Right forelimb (tissue), 1 donor: Measurements from ENCODE around the gene ZW10.
"Not testable (repeated sequence)": the region's sequence is repeated elsewhere in the genome, so short reads cannot be mapped to it uniquely, and the experiment has no call there.

ENCODE experiments used
- DNase-seq: peaks from one replicate; pipeline ENCODE4 v3.0.0-alpha.2; 2018

Gene ZW10

GRCh38 chr11:113773416-113774173 lies at the start of gene ZW10:
ZW10 (minus strand) TSS chr11:113773692; CDS start chr11:113773666, 26 bp downstream.
- peak; percentile 98 for DNase-seq

DNA sequence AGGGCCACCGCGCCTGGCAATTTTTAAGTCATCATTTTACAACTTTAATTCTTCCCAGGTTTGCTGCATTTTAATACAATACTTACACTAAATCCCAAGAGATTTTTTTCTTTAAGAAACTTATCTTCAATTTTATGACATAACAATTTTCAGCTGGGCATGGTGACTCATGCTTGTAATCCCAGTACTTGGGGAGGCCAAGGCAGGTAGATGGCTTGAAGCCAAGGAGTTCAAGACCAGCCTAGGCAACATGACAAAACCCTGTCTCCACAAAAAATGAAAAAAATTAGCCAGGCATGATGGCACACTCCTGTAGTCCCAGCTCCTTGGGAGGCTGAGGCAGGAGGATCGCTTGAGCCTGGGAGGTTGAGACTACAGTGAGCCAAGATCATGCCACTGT lies 44.9 kb upstream of the ZW10 start:
- DNase-seq, result no peak

DNA sequence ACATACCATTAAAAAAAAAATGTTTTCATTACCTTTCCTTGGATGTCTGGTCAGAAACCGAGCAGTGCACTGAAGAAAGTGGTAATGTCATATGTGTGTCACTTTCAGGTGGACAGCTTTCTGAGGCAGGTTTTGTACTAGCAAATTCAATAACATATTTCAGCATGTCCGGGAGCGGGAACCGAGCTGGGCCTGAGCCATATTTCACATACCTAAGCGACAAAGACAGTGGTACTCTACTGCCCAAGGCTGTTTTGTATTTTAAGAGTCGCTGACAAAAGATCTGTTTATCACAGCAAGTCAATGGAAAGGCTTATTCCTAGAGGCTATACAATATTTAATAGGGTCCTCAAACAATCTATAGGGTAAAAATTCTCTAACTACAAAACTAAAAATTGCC lies 44.1 kb upstream of the ZW10 start:
- no peak for DNase-seq

DNA sequence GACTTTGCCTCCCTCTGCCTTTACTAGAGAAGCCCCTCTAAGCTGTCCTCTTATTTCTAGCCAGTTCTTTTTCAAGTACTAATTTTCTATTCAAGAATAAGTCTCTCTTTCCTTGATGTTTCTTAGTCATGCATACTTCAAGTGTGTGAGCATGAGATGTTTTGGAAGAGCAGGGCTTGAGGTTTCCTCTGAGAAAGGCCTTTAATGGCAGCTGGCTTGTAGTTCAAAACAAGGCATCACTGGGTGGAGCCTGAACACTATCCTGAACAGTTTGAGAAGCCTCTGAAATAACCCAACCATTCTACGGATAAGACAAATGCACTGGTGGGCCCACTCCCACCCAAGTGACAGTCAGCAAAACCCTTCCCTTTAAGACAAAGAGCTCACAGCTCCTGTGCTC lies 43.7 kb upstream of the ZW10 start:
- DNase-seq, result no peak

- no peak for DNase-seq
Observed at GRCh38 chr11:113814181-113814580, 40.7 kb upstream of the ZW10 start.

DNA sequence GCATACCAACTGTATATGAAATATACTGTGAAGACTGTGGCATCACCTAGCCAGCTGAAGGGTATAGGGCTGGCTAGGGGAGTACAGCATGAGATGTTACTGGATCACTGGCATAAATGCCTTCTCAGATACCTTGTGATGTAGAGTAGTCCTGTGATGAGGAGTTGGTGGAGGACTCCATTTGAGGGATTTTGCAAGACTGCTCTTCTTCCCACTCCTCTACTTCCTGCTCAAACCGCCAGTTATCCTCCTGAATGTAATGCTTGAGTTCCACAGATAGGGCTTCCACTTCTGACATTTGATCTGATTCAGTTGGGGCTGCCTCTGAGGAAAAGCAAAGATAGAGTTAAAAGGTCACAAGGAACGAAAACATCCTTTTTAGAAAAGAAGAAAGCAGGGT lies 35.4 kb upstream of the ZW10 start:
- DNase-seq, result no peak

DNA sequence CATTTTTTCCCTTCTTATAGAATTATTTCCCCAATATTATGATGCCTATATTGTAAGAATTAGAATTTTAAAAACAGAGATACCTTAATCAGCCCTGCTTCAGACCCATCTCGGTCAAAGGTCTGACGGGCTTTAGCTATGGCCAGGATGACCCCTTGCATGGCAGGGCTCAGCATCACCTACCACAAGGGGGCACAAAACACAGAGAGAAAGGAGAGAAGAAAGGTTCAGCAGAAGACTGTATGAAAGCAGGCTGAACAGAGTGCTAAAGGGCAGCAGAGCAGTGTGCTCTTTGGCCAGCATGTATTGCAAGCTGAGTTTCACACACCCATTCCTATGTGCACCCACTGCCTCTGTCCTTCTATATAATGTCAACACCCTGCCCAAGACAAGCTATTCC lies 32.9 kb upstream of the ZW10 start:
- DNase-seq, result no peak

- DNase-seq, result no peak
Observed at GRCh38 chr11:113805640-113806039, 32.1 kb upstream of the ZW10 start.

DNA sequence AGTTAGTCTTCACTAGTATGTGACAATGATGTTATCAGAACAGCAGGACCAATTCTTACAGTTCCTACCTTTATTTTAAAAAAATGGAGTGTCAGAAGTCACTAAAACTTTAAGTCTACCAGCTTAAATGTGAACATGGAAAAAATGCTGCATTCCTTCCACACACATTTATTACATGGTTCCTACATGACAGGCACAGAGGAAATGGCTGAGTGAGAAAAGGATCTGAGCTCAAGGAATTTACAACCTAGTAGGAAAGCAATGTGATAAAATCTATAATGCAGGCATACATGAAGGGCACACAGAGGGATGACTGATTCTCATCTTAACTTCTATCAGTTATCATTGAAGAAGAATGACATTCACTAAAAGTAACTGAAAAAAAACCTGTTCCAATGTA lies 29.1 kb upstream of the ZW10 start:
- DNase-seq, result no peak

- DNase-seq, result no peak
Observed at GRCh38 chr11:113796663-113797259, 23.3 kb upstream of the ZW10 start.

- DNase-seq, result no peak
Observed at GRCh38 chr11:113789675-113790320, 16.3 kb upstream of the ZW10 start.

GRCh38 chr11:113789016-113789415 lies 15.5 kb upstream of the ZW10 start:
- DNase-seq, result not testable (repeated sequence)

DNA sequence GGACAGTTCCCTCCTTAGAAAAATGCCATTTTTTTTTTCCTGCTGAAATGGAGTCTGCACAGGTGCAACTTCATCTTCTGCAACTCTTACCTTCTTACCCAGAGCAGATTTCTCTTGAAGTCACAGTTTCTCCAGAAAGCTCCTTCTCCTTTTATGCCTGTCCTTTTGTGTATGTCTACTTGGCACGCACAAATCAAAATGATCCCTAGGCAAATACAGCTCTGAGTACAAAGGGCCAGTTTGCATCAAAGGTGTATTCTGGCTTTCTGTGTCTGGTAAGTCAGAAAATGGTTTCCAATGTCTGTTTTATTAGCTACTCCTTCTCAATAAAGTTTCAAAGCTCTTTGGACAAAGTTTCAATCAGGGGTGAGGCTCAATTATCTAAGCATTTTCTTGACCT lies 8.6 kb upstream of the ZW10 start:
- DNase-seq, result no peak

- DNase-seq, result no peak
Observed at GRCh38 chr11:113781682-113782081, 8.2 kb upstream of the ZW10 start.

DNA sequence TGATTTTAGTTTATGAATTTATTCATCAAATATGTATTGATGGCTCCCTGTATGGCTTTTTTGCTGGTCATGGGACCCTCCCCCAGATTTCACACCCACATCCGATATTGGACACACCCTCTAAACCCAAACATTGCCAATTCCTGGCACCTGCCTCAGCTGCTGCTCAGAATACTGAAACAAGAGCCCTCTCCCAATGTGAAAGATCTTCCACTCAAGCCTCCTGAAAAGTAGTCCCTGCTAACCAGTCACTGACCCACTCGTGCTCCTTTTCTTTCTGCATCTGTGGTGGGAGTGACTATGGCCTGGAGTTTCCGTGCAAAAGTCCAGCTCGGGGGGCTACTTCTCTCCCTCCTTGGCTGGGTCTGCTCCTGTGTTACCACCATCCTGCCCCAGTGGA lies 6.0 kb upstream of the ZW10 start, which contains the start of gene CLDN25:
TSS of gene CLDN25 (plus strand) at position 301 of the 400 bp plus-strand sequence. CDS start at position 301, 0 bp downstream.
- DNase-seq, result no peak

- no peak for DNase-seq
Observed at GRCh38 chr11:113778111-113778910, 4.8 kb upstream of the ZW10 start.

GRCh38 chr11:113774174-113774503 lies 647 bp upstream of the ZW10 start:
- no peak for DNase-seq

- no peak for DNase-seq
Observed at GRCh38 chr11:113773092-113773415, 438 bp downstream of the ZW10 start.

GRCh38 chr11:113771964-113772363 lies 1.5 kb downstream of the ZW10 start:
- no peak for DNase-seq

DNA sequence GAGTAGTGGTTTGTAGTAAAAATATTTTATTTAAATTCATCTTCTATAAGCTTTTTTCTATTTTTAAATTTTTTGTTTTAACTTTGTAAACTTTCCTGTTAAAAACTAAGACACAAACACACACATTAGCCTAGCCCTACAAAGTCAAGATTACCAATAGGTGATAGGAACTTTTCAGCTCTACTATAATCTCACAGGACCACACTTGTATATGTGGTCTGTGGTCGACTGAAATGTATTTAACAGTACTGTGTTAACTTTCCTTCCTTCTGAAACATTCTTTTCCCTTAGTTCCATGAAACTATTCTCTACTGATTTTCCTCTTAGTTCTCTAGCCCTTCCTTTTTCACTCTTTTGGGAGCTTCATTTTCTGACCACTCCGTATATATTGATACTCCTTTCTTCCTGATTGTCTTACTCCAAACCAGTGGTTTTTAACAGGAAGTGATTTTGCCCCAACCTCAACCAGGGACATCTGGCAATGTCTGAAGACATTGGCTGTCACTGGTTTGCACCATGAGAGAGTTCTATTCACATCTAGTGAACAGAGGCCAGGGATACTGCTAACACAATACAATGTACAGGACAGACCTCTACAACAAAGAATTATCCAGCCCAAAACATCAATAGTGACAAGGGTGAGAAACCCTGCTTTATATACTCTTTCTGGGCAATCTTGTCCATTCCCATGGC lies 8.8 kb downstream of the ZW10 start:
- DNase-seq, result no peak

- DNase-seq, result not testable (repeated sequence)
Observed at GRCh38 chr11:113763040-113763439, 10.5 kb downstream of the ZW10 start.

DNA sequence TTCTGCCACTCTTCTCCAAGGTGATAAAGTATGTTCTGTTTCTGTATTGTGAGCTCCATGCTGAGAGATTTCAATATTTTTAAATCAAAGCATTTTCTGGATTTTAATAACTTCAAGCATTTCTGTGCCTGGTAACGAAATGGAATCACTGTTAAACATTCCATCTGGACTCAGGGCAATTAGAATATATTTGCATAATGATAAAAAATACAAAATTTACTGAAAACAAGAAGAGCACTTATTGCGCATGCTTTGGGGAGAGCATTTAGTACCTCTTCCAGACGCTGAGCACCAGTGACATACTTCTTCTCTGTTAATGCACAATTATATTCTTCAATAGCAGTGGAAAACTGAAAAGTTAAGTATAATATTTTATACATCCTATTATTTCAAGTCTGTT lies 13.3 kb downstream of the ZW10 start:
- DNase-seq, result no peak

DNA sequence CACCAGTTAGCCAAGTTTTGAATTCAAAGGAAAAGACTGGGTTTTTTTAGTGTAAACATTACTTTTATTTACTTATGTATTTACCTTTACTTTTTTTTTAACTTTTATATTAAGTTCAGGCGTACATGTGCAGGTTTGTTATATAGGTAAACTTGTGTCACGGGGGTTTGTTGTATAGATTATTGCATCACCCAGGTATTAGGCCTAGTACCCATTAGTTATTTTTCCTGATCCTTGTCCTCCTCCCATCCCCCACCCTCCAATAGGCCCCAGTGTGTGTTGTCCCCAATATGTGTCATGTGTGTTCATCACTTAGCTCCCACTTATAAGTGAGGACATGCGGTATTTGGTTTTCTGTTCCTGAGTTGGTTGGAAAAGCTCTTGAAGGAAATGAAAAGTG lies 20.6 kb downstream of the ZW10 start:
- no peak for DNase-seq
